HCT116 (cell line): ENCODE data around the gene HS3ST2. TPM values are rescaled to one million over a fixed set of nuclear protein-coding genes. Genes with fewer than 3 reads are reported as not detected.

Experiments used
- ATAC-seq: fragments of 200-7000 bp; cut with Tn5 transposase; 2 replicates; pipeline ENCODE4 v1.9.1; 2020; ENCODE audit warnings: mild to moderate bottlenecking, moderate library complexity
- BruUV-seq: library from RNA; stranded (reverse); fragments of 400-500 nt; replicated peaks from 2 replicates; lab custom pipeline; 2021; lab: Mats Ljungman, UMichigan
- CTCF ChIA-PET: fragments of 300-600 bp; sonication (Branson Sonifier 250); formaldehyde crosslinking; loops from one replicate; lab custom pipeline; 2021; ENCODE audit warnings: antibody characterized with exemption; lab: Charles Lee
- POLR2A ChIA-PET: fragments of 300-600, 350-600 bp; sonication (Branson Sonifier 250); formaldehyde crosslinking; loops from one replicate; lab custom pipeline; 2021; ENCODE audit warnings: antibody characterized with exemption; lab: Charles Lee
- RAD21 ChIA-PET, 2 experiments: fragments of 300-600 bp; sonication (Branson Sonifier 250); formaldehyde crosslinking; loops; one replicate each; lab custom pipeline; 2023; ENCODE audit warnings: low total read pairs in 2 of 2; ENCODE audit not compliant: uncharacterized antibody in 2 of 2, unreplicated experiment in 2 of 2, low non-redundant PET in 1 of 2; lab: Charles Lee
- DNase-seq: peaks from one replicate; pipeline ENCODE4 v3.0.0-alpha.2; 2010; ENCODE audit warnings: low read depth, low spot score
- H2AFZ ChIP-seq: fragments of 200-600 bp; shearing (Covaris generic), sonication (generic); 2 replicates; pipeline ENCODE4 v1.6.1; 2017; ENCODE audit warnings: low read depth, mixed run types, mixed read lengths, antibody characterized with exemption, low read length; ENCODE audit not compliant: poor library complexity, severe bottlenecking
- H3K27ac ChIP-seq: 2 replicates; pipeline ENCODE4 v1.5.1; 2012; ENCODE audit warnings: low read depth, low read length
- H3K27me3 ChIP-seq: fragments of 200-600 bp; sonication (generic); 2 replicates; pipeline ENCODE4 v1.6.1; 2016; ENCODE audit warnings: mixed run types, low read length, mixed read lengths; ENCODE audit not compliant: insufficient read depth
- H3K36me3 ChIP-seq, 2 experiments: fragments of 200-500 bp in 1 of 2; fragments of 200-600 bp in 1 of 2; sonication (Bioruptor generic) in 1 of 2; sonication (generic) in 1 of 2; 2 replicates each; pipeline versions ENCODE4 v1.5.1 to v1.6.1; 2014 to 2016; ENCODE audit warnings: low read length in 2 of 2, inconsistent platforms in 1 of 2, mixed read lengths in 1 of 2, mixed run types in 1 of 2; ENCODE audit not compliant: insufficient read depth in 2 of 2, control insufficient read depth in 1 of 2
- H3K4me1 ChIP-seq, 2 experiments: fragments of 200-600 bp in 1 of 2; sonication (generic) in 1 of 2; 2 replicates each; pipeline versions ENCODE4 v1.5.1 to v1.6.1; 2012 to 2017; ENCODE audit warnings: low read length in 2 of 2, inconsistent platforms in 1 of 2, mild to moderate bottlenecking in 1 of 2, mixed read lengths in 1 of 2, mixed run types in 1 of 2, moderate library complexity in 1 of 2; ENCODE audit not compliant: insufficient read depth in 2 of 2, control insufficient read depth in 1 of 2
- H3K4me2 ChIP-seq: fragments of 200-600 bp; sonication (generic); 2 replicates; pipeline ENCODE4 v1.6.1; 2017; ENCODE audit warnings: mixed run types, low read length, mixed read lengths
- H3K4me3 ChIP-seq, 2 experiments: fragments of 200-600 bp in 1 of 2; sonication (generic) in 1 of 2; replicated peaks in 1 of 2; 2 replicates each; pipeline ENCODE4 v1.5.1; 2011 to 2016; ENCODE audit warnings: low read length in 2 of 2, control low read depth in 1 of 2, low read depth in 1 of 2, mild to moderate bottlenecking in 1 of 2, mixed read lengths in 1 of 2, mixed run types in 1 of 2
- H3K79me2 ChIP-seq: fragments of 200-600 bp; sonication (generic); 2 replicates; pipeline ENCODE4 v1.6.1; 2017; ENCODE audit warnings: mild to moderate bottlenecking, mixed run types, low read length, moderate library complexity, mixed read lengths; ENCODE audit not compliant: insufficient read depth
- H3K9ac ChIP-seq: fragments of 200-600 bp; sonication (generic); 2 replicates; pipeline ENCODE4 v1.6.1; 2016; ENCODE audit warnings: low read length, mixed read lengths
- H3K9me2 ChIP-seq: fragments of 200-600 bp; sonication (generic), shearing (Covaris generic); 2 replicates; pipeline ENCODE4 v1.6.1; 2017; ENCODE audit warnings: mixed run types, mild to moderate bottlenecking, moderate library complexity; ENCODE audit not compliant: insufficient read depth
- H3K9me3 ChIP-seq, 2 experiments: fragments of 200-500 bp in 1 of 2; fragments of 200-600 bp in 1 of 2; sonication (Bioruptor generic) in 1 of 2; sonication (generic) in 1 of 2; 2 replicates each; pipeline ENCODE4 v1.6.1; 2014 to 2017; ENCODE audit warnings: low read length in 2 of 2, mixed read lengths in 2 of 2, inconsistent platforms in 1 of 2, low read depth in 1 of 2, mild to moderate bottlenecking in 1 of 2, mixed run types in 1 of 2, moderate library complexity in 1 of 2; ENCODE audit not compliant: control insufficient read depth in 1 of 2, insufficient read depth in 1 of 2
- H4K20me1 ChIP-seq: fragments of 200-600 bp; sonication (generic), shearing (Covaris generic); 2 replicates; pipeline ENCODE4 v1.6.1; 2017; ENCODE audit warnings: mixed run types, mild to moderate bottlenecking, moderate library complexity; ENCODE audit not compliant: insufficient read depth
- EGR1 ChIP-seq: IDR thresholded peaks from 2 replicates; pipeline ENCODE4 v1.6.1; 2012; ENCODE audit warnings: low read depth
- JUND ChIP-seq: IDR thresholded peaks from 2 replicates; pipeline ENCODE4 v1.6.1; 2012
- MAX ChIP-seq: IDR thresholded peaks from 2 replicates; pipeline ENCODE4 v1.6.1; 2012
- POLR2A ChIP-seq: IDR thresholded peaks from 2 replicates; pipeline ENCODE4 v1.7.0; 2011; ENCODE audit warnings: borderline replicate concordance; ENCODE audit not compliant: insufficient read depth, insufficient read length; ENCODE audit errors: extremely low read depth
- POLR2AphosphoS5 ChIP-seq: IDR thresholded peaks from 2 replicates; pipeline ENCODE4 v1.6.1; 2011; ENCODE audit warnings: mild to moderate bottlenecking, low read depth, low read length, moderate library complexity
- RAD21 ChIP-seq: IDR thresholded peaks from 2 replicates; pipeline ENCODE4 v1.6.1; 2012; ENCODE audit warnings: low read depth, mild to moderate bottlenecking
- REST ChIP-seq: IDR thresholded peaks from 2 replicates; pipeline ENCODE4 v1.6.1; 2012; ENCODE audit warnings: low read depth
- ZBTB33 ChIP-seq: IDR thresholded peaks from 2 replicates; pipeline ENCODE4 v1.6.1; 2011; ENCODE audit warnings: mild to moderate bottlenecking, low read length, moderate library complexity; ENCODE audit not compliant: insufficient replicate concordance; ENCODE audit errors: extremely low read depth
- ZNF274 ChIP-seq: fragments of 200-500 bp; sonication (Bioruptor generic); IDR thresholded peaks from 2 replicates; pipeline ENCODE4 v1.6.1; 2014; ENCODE audit warnings: mild to moderate bottlenecking, low read depth, low read length, inconsistent platforms
- intact Hi-C: fragments of 100-400 bp; cut with micrococcal nuclease; formaldehyde crosslinking; loops from 2 replicates; pipeline ENCODE4 v1.10.0; 2022
- total RNA-seq: library from RNA; stranded (reverse); gene quantifications from one replicate; pipeline ENCODE4 v1.2.1, GENCODE V29; 2021; ENCODE audit not compliant: unreplicated experiment

HS3ST2 gene
- total RNA-seq, 1 experiment from 2014 or later = not detected

- TF ChIP-seq MAX (no peak), ZNF274 (no peak), REST (no peak), POLR2AphosphoS5 (no peak)
These were observed 54.7 kb downstream of the HS3ST2 start (continued) for GRCh38 chr16:22868593-22869224.

- DNase-seq (no peak), ATAC-seq (no peak)
- Histone ChIP-seq H3K27ac (no peak overlapping the region), H3K4me1 (no peaks in the 10 kb centered on the region), H3K36me3 (no peaks in the 10 kb centered on the region), H2AFZ (no peak overlapping the region), H4K20me1 (no peaks in the 10 kb centered on the region), H3K4me2 (no peak overlapping the region), H3K9me2 (no peaks in the 10 kb centered on the region), H3K27me3 (peaks cover 55% of the 10 kb centered on the region), H3K79me2 (no peaks in the 10 kb centered on the region), H3K4me3 (no peak overlapping the region), H3K9ac (no peak overlapping the region), H3K9me3 (no peaks in the 10 kb centered on the region)
- TF ChIP-seq POLR2AphosphoS5 = no peak
- TF ChIP-seq JUND = no peak
- TF ChIP-seq POLR2A = no peak
- TF ChIP-seq EGR1 = no peak
- TF ChIP-seq RAD21 = no peak
- TF ChIP-seq MAX = no peak
- no peak for TF ChIP-seq ZBTB33
- no TSS peak for BruUV-seq
- ChIA-PET RAD21 (no interaction called here), CTCF (no interaction called here), POLR2A (no interaction called here)
- intact Hi-C loops = no loop called here
These were observed 57.9 kb downstream of the HS3ST2 start for GRCh38 chr16:22871861-22872260.
